ENCODE data around the gene HLA-A.

DNA sequence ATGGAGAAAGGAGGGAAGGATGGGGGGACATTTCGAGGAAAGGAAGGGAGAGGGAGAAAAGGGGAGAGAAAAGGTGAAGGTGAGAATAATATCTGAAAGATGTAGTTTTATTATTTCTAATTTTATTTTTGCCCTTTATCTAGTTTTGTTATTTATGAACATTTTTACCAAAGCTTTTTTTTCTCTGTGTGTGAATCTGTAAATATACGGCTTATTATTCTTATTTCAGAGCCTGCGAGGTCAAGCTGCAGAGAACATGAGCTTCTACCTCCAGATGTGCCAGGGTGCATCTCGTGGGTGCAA is 35.0 kb downstream of the HLA-A start:
- TF ChIP-seq EZH2 (optimal IDR thresholded peaks at IDR 0.05; ENCODE audit: low read depth, low read length) (no peak), EZH2phosphoT487 (IDR thresholded peaks at IDR 0.05; ENCODE audit: low read length) (no peak), CTCF (IDR thresholded peaks at IDR 0.05; ENCODE audit: low read length) (0 out of 2 replicates have a peak, but pooled peaks have one; percentile 1)

Measured in MM.1S (cell line).